Hematopoietic multipotent progenitor cell treated with erythropoietin and hydrocortisone succinate and interleukin-3 and kit ligand, for 15 days (in vitro differentiated cells): Measurements from ENCODE around the gene CNKSR3.

Source experiments
- DNase-seq: peaks from one replicate; pipeline ENCODE4 v3.0.0-alpha.2; 2015; ENCODE audit warnings: low spot score

CNKSR3 gene

GRCh38 chr6:154345811-154346210 is 164.7 kb downstream of the CNKSR3 start:
- no peak for DNase-seq

GRCh38 chr6:154343473-154344308 is 166.8 kb downstream of the CNKSR3 start:
- DNase-seq = no peak

GRCh38 chr6:154341871-154342270 is 168.6 kb downstream of the CNKSR3 start:
- DNase-seq = no peak

GRCh38 chr6:154341336-154341735 is 169.1 kb downstream of the CNKSR3 start:
- no peak for DNase-seq
